Epithelial cell of esophagus (primary cell): Measurements from ENCODE around the gene MRPL53.
A peak's percentile ranks its signal among the peaks of the same experiment; 100 is the strongest.
"Not testable (repeated sequence)": the region's sequence is repeated elsewhere in the genome, so short reads cannot be mapped to it uniquely, and the experiment has no call there.

ENCODE experiments used
- DNase-seq: peaks from one replicate; pipeline ENCODE4 v3.0.0; 2010; ENCODE audit warnings: low read depth
- H3K4me3 ChIP-seq: 2 replicates; pipeline ENCODE4 v1.5.1; 2011; ENCODE audit warnings: mild to moderate bottlenecking, low read length, control low read depth
- TF ChIP-seq, protein P1 (sequence below): IDR thresholded peaks from 2 replicates; pipeline ENCODE4 v1.5.1; 2011; ENCODE audit warnings: low read depth, mild to moderate bottlenecking, low read length, control low read depth, inconsistent platforms; ENCODE audit not compliant: insufficient read depth; ENCODE audit errors: missing control alignments

Gene MRPL53

DNA sequence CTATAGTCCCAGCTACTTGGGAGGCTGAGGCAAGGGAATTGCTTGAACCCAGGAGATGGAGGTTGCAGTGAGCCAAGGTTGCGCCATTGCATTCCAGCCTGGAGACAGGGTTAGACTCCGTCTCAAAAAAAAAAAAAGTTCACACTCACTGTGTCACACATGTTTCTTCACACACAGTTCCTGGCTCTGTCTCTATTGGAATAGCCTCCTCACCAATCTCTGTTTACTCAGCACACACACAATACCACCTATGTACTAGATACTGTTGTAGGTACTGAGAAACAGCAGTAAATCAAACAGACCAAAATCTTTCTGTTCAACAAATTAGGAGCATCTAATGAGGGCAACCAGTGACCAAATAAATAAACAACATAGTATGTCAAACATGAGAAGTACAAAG lies 13.7 kb upstream of the MRPL53 start:
- TF ChIP-seq, protein P1, sequence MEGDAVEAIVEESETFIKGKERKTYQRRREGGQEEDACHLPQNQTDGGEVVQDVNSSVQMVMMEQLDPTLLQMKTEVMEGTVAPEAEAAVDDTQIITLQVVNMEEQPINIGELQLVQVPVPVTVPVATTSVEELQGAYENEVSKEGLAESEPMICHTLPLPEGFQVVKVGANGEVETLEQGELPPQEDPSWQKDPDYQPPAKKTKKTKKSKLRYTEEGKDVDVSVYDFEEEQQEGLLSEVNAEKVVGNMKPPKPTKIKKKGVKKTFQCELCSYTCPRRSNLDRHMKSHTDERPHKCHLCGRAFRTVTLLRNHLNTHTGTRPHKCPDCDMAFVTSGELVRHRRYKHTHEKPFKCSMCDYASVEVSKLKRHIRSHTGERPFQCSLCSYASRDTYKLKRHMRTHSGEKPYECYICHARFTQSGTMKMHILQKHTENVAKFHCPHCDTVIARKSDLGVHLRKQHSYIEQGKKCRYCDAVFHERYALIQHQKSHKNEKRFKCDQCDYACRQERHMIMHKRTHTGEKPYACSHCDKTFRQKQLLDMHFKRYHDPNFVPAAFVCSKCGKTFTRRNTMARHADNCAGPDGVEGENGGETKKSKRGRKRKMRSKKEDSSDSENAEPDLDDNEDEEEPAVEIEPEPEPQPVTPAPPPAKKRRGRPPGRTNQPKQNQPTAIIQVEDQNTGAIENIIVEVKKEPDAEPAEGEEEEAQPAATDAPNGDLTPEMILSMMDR: no peak
- no peak for DNase-seq
- H3K4me3 ChIP-seq: no peak overlapping the region

DNA sequence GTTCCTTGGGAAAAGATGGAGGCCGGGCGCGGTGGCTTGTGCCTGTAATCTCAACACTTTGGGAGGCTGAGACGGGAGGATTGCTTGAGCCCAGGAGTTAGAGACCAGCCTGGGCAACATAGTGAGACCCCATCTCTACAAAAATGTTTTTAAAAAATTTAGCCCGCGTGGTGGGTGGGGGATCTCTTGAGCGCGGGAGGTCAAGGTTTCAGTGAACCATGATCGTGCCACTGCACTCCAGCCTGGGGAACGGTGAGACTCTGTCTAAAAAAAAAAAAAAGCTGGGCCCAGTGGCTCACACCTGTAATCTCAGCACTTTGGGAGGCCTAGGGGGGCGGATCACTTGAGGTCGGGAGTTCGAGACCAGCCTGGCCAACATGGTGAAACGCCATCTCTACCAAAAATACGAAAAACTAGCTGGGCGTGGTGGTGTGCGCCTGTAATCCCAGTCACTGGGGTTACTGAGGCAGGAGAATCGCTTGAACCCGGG lies 11.2 kb upstream of the MRPL53 start:
- H3K4me3 ChIP-seq: peak overlapping the region; percentile 97

DNA sequence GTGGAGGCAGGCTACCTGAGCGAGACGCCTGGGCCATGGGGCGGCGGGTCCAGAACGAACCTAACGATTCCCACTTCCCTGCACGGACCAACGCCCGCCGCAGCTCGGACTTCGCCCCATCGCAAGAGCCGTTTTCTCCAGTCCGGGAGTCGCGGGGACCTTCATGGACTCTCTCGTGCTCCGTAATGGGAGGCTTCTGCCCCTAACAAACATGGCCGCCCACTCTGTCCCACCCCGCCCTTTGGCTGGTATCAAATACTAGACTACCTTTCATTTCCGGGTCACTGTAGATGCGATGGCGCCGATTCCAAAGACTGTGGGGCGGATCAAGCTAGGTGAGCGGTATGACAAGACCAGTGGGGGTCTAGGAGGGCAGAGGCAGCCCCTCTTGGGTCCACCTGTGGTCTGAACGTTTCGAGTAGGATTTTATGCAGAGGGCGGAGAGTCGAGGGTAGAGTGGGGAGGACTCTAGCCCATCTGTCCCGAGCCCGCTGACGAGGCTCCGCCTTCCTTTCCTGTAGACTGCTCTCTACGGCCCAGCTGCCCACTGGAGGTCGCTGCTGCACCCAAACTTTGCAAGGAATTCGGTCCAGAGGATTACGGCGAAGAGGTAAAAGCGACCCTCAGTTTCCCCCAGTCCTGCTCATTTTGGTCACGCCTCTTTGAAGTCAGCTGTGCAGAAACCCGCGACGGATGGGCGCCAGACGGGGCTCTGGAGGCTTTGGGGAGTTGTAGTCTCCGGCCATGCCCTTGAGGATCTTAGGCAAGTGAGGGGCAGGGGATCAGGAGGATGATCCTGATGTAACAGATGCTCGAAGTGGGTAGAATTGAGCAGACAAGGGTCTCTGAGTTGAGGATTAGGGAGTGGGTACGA lies 10.6 kb upstream of the MRPL53 start, which contains the start of the genes CCDC142 and TTC31:
TSS of gene CCDC142 (minus strand) at position 198 of the 874 bp plus-strand sequence. CDS start at position 37, 161 bp downstream.
TSS of gene TTC31 (plus strand) at position 281 of the 874 bp plus-strand sequence. CDS start at position 296, 15 bp downstream.
- peak within 1 kb of the TSS; percentile 97 for H3K4me3 ChIP-seq
- TF ChIP-seq, protein P1: peak; percentile 92

More for the DNA sequence above, 11.2 kb upstream of the MRPL53 start:
- not testable (repeated sequence) for DNase-seq

DNA sequence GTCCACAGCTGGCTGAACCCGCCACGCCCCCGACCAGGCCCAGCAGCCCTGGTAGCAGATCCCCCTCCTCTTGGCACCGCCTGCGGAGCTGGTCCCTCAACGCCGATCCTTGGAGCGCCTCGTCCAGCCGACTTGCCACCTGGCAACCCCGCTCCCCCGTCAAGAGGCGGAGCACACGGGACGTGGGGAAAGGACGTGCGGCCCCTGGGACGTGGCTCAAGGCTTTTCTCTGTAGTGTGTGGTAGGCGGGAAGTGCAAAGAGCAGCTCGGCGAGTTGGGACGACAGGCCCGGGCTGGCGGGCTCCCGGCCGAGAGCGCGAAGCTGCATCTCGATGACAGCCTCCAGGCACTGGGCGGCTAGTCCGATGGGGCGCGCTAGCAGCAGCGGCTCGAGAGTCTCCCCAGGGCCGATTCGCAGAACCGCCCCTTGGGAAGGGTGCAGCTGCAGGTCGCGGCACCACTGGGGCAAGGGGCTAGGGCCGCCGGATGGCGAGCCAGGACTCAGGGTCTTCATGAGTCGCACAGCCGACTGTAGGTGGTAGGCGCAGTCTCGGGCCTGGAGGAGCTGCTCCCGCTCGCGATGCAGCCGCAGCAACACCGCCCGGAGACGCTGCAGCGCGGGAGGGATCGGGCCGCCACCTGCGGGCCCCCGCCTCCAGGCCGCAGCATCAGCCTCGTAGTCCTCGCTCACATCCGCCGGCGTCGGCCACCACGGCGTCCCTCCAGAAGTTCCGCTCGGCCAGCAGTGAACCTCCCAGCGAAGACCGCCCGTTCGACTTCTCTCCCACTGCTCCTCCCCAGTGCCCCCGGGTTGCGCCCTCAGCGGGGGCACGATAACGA lies 9.7 kb upstream of the MRPL53 start:
- TF ChIP-seq, protein P1: no peak
- DNase-seq: peak; percentile 39
- peak overlapping the region; percentile 97 for H3K4me3 ChIP-seq

More for the DNA sequence above, 10.6 kb upstream of the MRPL53 start, which contains the start of the genes CCDC142 and TTC31:
- peak; percentile 96 for DNase-seq

DNA sequence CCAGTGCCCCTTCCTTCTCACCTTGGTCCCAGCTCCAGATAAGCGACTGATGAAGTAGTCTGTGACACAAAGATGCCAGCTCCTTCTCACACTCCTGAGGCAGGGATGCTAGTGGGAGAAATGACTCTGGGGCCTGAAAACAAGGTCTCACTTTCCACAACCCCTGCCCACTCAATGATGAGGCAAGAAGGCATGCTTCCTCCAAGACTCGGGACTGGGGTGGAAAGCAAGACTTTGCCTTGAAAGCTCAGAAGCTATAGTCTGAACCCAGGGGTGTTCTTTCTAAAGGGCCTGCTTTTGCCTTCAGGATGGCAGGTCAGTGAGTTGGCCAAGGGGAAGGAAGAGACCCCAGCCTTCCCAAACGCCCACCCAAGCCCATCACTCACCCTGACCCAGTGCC lies 9.0 kb upstream of the MRPL53 start:
- peak overlapping the region; percentile 97 for H3K4me3 ChIP-seq
- DNase-seq: no peak
- TF ChIP-seq, protein P1: no peak

DNA sequence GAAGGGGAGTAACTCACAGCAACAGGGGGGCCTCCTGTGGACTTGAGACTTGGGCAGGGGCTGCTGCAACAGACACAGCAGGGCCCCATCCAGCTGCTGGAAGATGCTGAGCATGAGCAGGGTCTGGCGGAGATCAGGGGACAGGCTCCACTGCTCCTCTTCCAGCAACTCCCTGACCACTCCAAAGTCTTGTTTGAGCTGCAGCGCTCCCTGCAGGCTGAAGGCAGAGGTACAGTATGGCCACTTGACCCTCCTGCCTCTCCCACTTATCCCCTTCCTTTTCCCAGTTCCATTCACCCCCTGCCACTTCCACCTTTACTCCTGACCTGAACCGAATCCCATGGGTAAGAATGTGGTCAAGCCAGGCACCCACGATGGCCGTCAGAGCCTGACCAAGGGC lies 2.4 kb upstream of the MRPL53 start:
- H3K4me3 ChIP-seq: no peak overlapping the region
- TF ChIP-seq, protein P1: peak; percentile 35
- DNase-seq: no peak

DNA sequence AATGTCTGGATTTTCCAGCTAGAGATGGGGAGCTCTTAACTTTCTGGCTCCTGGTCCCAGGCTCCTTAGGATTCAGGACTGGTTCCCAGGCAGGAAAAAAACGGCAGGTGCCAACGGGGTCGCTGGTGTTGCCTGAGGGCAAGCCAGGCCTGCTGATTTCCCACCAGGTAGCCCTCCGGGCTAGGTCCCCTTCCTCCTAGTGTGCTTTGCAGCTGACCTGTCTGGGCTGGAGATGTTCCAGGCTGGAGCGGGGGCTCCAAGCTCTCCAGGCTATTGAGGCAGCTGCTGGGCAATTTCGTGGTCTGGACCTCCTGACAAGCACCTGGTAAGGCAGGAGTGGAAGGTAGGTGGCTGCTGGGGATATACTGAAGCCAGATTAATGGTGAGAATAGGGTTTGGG lies 2.0 kb upstream of the MRPL53 start:
- no peak for DNase-seq
- no peak overlapping the region for H3K4me3 ChIP-seq
- TF ChIP-seq, protein P1: no peak
